Neuronal stem cell (in vitro differentiated cells): Measurements from ENCODE around the gene SPATS2L.

ENCODE experiments used
- DNase-seq: peaks from one replicate; pipeline ENCODE4 v3.0.0-alpha.2; 2013; ENCODE audit warnings: low spot score
- H2AFZ ChIP-seq: one replicate; pipeline ENCODE4 v1.6.1; 2013; ENCODE audit warnings: mild to moderate bottlenecking, low read length, inconsistent platforms
- H2AK5ac ChIP-seq: 2 replicates; pipeline ENCODE4 v1.6.1; 2013; ENCODE audit warnings: low read depth, mild to moderate bottlenecking, inconsistent platforms, low read length, moderate library complexity, mixed read lengths
- H2BK120ac ChIP-seq: 2 replicates; pipeline ENCODE4 v1.6.1; 2013; ENCODE audit warnings: low read depth, mild to moderate bottlenecking, inconsistent platforms, low read length, moderate library complexity, mixed read lengths
- H2BK12ac ChIP-seq: one replicate; pipeline ENCODE4 v1.6.1; 2013; ENCODE audit warnings: low read length, inconsistent platforms
- H2BK15ac ChIP-seq: 2 replicates; pipeline ENCODE4 v1.6.1; 2013; ENCODE audit warnings: mild to moderate bottlenecking, low read length, inconsistent platforms, mixed read lengths
- H2BK5ac ChIP-seq: one replicate; pipeline ENCODE4 v1.6.1; 2013; ENCODE audit warnings: inconsistent platforms, mild to moderate bottlenecking, low read length, moderate library complexity
- H3K14ac ChIP-seq: one replicate; pipeline ENCODE4 v1.6.1; 2013; ENCODE audit warnings: low read length, inconsistent platforms
- H3K18ac ChIP-seq: 2 replicates; pipeline ENCODE4 v1.6.1; 2013; ENCODE audit warnings: low read length, inconsistent platforms
- H3K23ac ChIP-seq: 2 replicates; pipeline ENCODE4 v1.6.1; 2013; ENCODE audit warnings: low read depth, mild to moderate bottlenecking, mixed read lengths, low read length, inconsistent platforms; ENCODE audit not compliant: poor library complexity
- H3K27ac ChIP-seq: replicated peaks from 3 replicates; pipeline ENCODE4 v1.5.1; 2013; ENCODE audit warnings: low read length, inconsistent platforms
- H3K27me3 ChIP-seq, 3 experiments: 2 replicates each; pipeline ENCODE4 v1.6.1; 2013; ENCODE audit warnings: low read length in 3 of 3, mild to moderate bottlenecking in 2 of 3, inconsistent platforms in 1 of 3, low read depth in 1 of 3, mixed read lengths in 1 of 3, moderate library complexity in 1 of 3; ENCODE audit not compliant: control insufficient read depth in 3 of 3, insufficient read depth in 3 of 3
- H3K36me3 ChIP-seq, 2 donors: replicated peaks in 1 of 2; 2 replicates each; pipeline ENCODE4 v1.6.1; 2013; ENCODE audit warnings: low read length in 2 of 2; ENCODE audit not compliant: control insufficient read depth in 2 of 2, insufficient read depth in 2 of 2
- H3K4ac ChIP-seq: 2 replicates; pipeline ENCODE4 v1.6.1; 2013; ENCODE audit warnings: inconsistent platforms, mild to moderate bottlenecking, low read length, moderate library complexity
- H3K4me1 ChIP-seq, 2 donors: 1 replicate in 1 of 2; 2 replicates in 1 of 2; pipeline ENCODE4 v1.6.1; 2013; ENCODE audit warnings: low read length in 2 of 2, low read depth in 1 of 2; ENCODE audit not compliant: control insufficient read depth in 2 of 2, insufficient read depth in 1 of 2
- H3K4me2 ChIP-seq: one replicate; pipeline ENCODE4 v1.6.1; 2013; ENCODE audit warnings: mild to moderate bottlenecking, low read length, inconsistent platforms; ENCODE audit not compliant: insufficient read depth, poor library complexity, severe bottlenecking
- H3K4me3 ChIP-seq, 2 donors: 2 replicates each; pipeline ENCODE4 v1.5.1; 2013; ENCODE audit warnings: low read length in 2 of 2, mild to moderate bottlenecking in 2 of 2, inconsistent platforms in 1 of 2, moderate library complexity in 1 of 2
- H3K79me1 ChIP-seq: one replicate; pipeline ENCODE4 v1.6.1; 2013; ENCODE audit warnings: low read depth, mild to moderate bottlenecking, inconsistent platforms, low read length, moderate library complexity
- H3K9ac ChIP-seq: one replicate; pipeline ENCODE4 v1.6.1; 2013; ENCODE audit warnings: mild to moderate bottlenecking, low read depth, low read length, inconsistent platforms; ENCODE audit not compliant: poor library complexity
- H3K9me3 ChIP-seq, 2 donors: replicated peaks in 1 of 2; 2 replicates each; pipeline versions ENCODE3 to v1.6.1; 2013; ENCODE audit warnings: low read length in 2 of 2, mild to moderate bottlenecking in 2 of 2, inconsistent platforms in 1 of 2, low read depth in 1 of 2, mixed read lengths in 1 of 2, moderate library complexity in 1 of 2; ENCODE audit not compliant: control insufficient read depth in 2 of 2, insufficient read depth in 1 of 2
- H4K8ac ChIP-seq: one replicate; pipeline ENCODE4 v1.6.1; 2013; ENCODE audit warnings: low read depth, mild to moderate bottlenecking, inconsistent platforms, low read length, moderate library complexity
- H4K91ac ChIP-seq: one replicate; pipeline ENCODE4 v1.6.1; 2013; ENCODE audit warnings: low read length, low read depth, mild to moderate bottlenecking, inconsistent platforms; ENCODE audit not compliant: poor library complexity
- WGBS, 2 donors: extraction: QIAGEN DNeasy Blood & Tissue Kit; methylation state at CpG; one replicate each; pipeline ENCODE4 v1.1.7; 2013; ENCODE audit warnings: missing lambda C conversion rate in 2 of 2, mixed read lengths in 1 of 2; ENCODE audit not compliant: insufficient read length in 2 of 2, insufficient replicate concordance in 1 of 2; ENCODE audit errors: extremely low coverage in 2 of 2; 5-methylcytosine and 5-hydroxymethylcytosine counted together

The SPATS2L gene

DNA sequence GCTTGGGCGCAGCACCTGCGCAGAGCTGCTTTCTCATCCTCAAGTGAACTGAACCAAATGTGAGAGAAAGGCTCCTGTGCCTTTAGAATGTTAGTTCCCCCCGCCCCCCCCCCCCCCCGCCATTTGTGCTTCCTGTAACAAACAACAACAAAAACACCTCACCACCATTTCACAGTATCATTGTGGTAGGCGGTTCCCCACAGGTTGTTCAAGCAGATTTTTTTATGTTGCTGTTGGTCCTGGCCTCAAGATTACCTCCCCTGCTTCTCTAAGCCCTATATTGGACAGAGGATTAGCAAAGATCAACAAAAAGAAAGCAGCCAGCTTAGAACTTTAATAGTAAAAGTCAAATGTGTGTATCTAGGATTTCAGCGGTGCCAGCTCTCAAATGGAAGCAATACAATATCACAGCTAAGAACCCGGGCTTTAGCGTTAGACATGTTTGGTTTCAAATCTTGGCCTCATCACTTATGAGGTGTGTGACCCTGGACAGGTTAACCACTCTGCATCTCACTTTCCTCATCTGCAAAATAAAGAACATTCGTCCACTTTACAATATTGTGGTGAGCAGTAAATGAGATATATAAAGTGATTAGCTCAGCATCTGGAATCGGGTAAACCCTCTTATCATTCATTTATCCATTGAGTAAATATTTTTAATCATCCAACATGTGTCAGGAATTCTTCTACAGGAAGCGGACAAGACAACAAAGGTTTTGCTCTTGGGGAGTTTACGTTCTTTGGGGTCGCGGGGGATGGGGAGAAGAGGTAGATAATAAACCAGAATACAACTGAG, 118.7 kb downstream of the SPATS2L start:
- peak overlapping the region; percentile 59 for H3K27ac ChIP-seq
- no CpG with 5 or more reads among the region's 14 CpGs for WGBS, 2 donors

DNA sequence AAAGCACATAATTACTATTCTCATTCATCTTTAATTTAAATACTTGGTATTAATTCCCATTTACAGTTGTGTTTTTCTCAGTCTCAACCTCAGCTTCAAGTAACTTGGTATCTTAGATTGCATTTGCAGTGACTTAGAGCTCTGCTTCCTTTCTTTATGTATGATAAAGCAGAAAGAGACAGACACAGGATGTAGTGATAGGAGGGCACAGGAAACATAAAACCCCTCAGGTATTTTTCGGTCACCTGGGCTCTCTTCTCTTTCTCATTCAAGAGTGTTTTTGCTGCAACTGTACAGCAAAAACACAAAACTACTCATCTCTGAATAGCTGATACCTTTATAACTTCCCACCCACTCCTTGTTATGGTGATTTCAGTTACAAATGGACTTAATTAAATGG, 120.3 kb downstream of the SPATS2L start:
- Histone ChIP-seq H3K18ac (no peak overlapping the region), H4K8ac (no peak overlapping the region), H3K27me3 (no peaks in the 10 kb centered on the region), H4K91ac (no peak overlapping the region), H3K9me3 (no peaks in the 10 kb centered on the region), H3K4me2 (no peak overlapping the region), H2BK120ac (no peak overlapping the region), H2BK5ac (no peak overlapping the region), H2AK5ac (no peak overlapping the region), H3K27ac (no peak overlapping the region), H3K4me3 (no peak overlapping the region), H3K23ac (no peak overlapping the region), H3K79me1 (no peaks in the 10 kb centered on the region), H3K36me3 (peaks cover 0 to 27% of the 10 kb centered on the region in 2 donors), H3K4ac (no peak overlapping the region), H3K4me1 (peaks cover 0 to 5% of the 10 kb centered on the region in 2 donors), H3K9ac (no peak overlapping the region), H2BK12ac (no peak overlapping the region), H2BK15ac (no peak overlapping the region), H2AFZ (no peak overlapping the region), H3K14ac (no peak overlapping the region)
- no peak for DNase-seq
- no CpG with 5 or more reads among the region's 1 CpG for WGBS, 2 donors

More for the DNA sequence above, 118.7 kb downstream of the SPATS2L start:
- Histone ChIP-seq H2BK15ac (no peak overlapping the region), H3K36me3 (peaks cover 0 to 39% of the 10 kb centered on the region in 2 donors), H4K8ac (no peak overlapping the region), H4K91ac (no peak overlapping the region), H3K4me2 (no peak overlapping the region), H3K4me3 (no peak overlapping the region), H3K9me3 (no peaks in the 10 kb centered on the region), H2BK12ac (no peak overlapping the region), H3K18ac (peak overlapping the region; percentile 88), H2BK5ac (no peak overlapping the region), H3K9ac (no peak overlapping the region), H3K27me3 (no peaks in the 10 kb centered on the region), H3K79me1 (no peaks in the 10 kb centered on the region), H2AK5ac (no peak overlapping the region), H3K4me1 (peaks cover 0 to 5% of the 10 kb centered on the region in 2 donors), H3K14ac (no peak overlapping the region), H3K4ac (no peak overlapping the region), H3K23ac (no peak overlapping the region), H2BK120ac (no peak overlapping the region), H2AFZ (no peak overlapping the region)
- DNase-seq: no peak

DNA sequence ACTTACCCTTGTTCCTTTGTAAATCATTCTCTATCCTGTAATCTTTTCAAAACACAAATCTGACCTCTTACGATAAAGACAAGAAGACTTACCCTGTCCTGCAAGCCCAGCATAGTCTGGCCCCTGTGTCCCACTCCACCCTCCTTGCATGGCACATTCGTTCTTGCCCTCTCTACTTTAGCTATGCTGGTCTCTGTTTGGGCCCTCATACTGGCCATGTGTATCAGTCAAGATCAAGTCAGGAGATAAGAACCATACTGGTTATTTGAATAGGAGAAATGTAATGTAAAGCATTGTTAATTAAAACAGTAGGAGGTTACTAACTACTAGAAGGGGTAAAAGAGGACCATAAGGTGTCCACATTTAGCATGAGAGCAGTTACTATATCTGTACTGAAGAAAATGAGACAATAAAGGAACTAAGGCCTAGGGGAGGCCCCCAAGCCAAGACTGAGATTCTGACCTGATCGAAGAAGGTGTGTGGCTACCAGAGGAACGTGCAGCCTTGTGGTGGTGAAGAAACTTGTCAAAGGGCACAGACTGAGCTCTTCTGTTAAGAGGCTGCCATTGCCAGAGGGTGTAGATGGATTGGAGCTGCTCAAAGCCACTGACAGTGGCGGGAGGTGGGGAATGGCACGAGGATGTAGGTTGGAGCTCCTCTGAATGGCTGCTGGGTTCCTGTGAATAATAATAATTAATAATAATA, 122.6 kb downstream of the SPATS2L start:
- Histone ChIP-seq H3K4me2 (no peak overlapping the region), H4K91ac (no peak overlapping the region), H3K36me3 (peaks cover 0 to 21% of the 10 kb centered on the region in 2 donors), H3K18ac (peak overlapping the region; percentile 22), H3K27me3 (no peaks in the 10 kb centered on the region), H3K4ac (no peak overlapping the region), H3K4me3 (no peak overlapping the region), H3K79me1 (no peaks in the 10 kb centered on the region), H2BK12ac (no peak overlapping the region), H3K27ac (no peak overlapping the region), H3K4me1 (peaks cover 0 to 5% of the 10 kb centered on the region in 2 donors), H4K8ac (no peak overlapping the region), H2BK15ac (no peak overlapping the region), H3K23ac (no peak overlapping the region), H2BK120ac (no peak overlapping the region), H2BK5ac (no peak overlapping the region), H3K14ac (no peak overlapping the region), H3K9ac (no peak overlapping the region), H2AK5ac (no peak overlapping the region), H3K9me3 (no peaks in the 10 kb centered on the region), H2AFZ (no peak overlapping the region)
- WGBS, 2 donors: no CpG with 5 or more reads among the region's 6 CpGs
- DNase-seq: no peak

DNA sequence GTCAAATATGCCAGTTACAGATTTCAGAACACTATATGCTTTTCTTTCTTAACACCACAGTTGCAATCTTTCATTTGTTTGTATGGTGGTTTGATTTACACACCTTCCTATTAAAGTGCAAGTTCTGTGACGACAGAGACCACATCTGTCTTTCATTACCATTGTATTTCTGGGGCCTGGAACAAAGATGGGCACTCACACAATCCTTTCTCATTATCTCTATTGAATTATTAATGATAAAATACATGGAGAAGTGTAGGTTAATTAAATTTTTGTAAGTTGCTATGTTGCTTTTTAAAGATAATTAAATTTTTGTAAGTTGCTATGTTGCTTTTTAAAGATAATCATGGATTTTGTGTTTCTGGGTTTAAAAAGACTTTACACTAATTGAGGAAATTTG, 123.5 kb downstream of the SPATS2L start:
- Histone ChIP-seq H2BK15ac (no peak overlapping the region), H2BK120ac (no peak overlapping the region), H3K14ac (no peak overlapping the region), H2BK5ac (no peak overlapping the region), H3K36me3 (peaks cover 0 to 21% of the 10 kb centered on the region in 2 donors), H4K91ac (no peak overlapping the region), H3K23ac (no peak overlapping the region), H2AFZ (no peak overlapping the region), H3K79me1 (no peaks in the 10 kb centered on the region), H3K9me3 (no peaks in the 10 kb centered on the region), H3K4me2 (no peak overlapping the region), H3K9ac (no peak overlapping the region), H3K4ac (no peak overlapping the region), H2BK12ac (no peak overlapping the region), H3K18ac (no peak overlapping the region), H3K4me1 (no peaks in the 10 kb centered on the region), H4K8ac (no peak overlapping the region), H2AK5ac (no peak overlapping the region), H3K27me3 (no peaks in the 10 kb centered on the region), H3K27ac (no peak overlapping the region), H3K4me3 (no peak overlapping the region)
- WGBS, 2 donors: no CpG with 5 or more reads among the region's 1 CpG
- no peak for DNase-seq
